Skin of body (tissue), 2 donors: ENCODE measurements around the gene SPATA32. TPM values are rescaled to one million over a fixed set of nuclear protein-coding genes. Genes with fewer than 3 reads are reported as not detected.

Source experiments
- DNase-seq: peaks from one replicate; lab custom pipeline; 2025; lab: John Stamatoyannopoulos, UW
- total RNA-seq: library from RNA; depleted of rRNA; stranded (reverse); fragments of >200 nt; gene quantifications from one replicate; pipeline ENCODE4 v1.2.3, GENCODE V29; 2014

Gene SPATA32
- total RNA-seq, 1 donor from 2014 or later, result not detected

DNA sequence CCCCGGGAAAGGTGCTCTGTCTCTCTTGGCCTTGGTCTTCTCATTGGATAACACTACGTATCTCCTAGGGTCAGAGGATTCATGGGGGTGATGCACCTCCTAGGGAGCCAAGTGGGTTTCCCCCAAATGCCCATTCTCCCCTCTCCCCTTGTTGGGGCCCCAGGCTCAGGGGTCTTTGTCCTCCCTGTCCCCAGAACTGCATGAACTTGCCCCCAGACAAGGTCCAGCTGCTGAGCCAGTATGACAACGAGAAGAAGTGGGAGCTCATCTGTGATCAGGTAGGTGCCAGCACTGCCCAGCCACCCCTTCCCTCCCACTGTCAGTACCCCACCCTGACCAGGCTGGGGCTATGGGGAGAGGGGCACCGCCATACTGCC is 31.5 kb downstream of the SPATA32 start:
- no peak for DNase-seq

DNA sequence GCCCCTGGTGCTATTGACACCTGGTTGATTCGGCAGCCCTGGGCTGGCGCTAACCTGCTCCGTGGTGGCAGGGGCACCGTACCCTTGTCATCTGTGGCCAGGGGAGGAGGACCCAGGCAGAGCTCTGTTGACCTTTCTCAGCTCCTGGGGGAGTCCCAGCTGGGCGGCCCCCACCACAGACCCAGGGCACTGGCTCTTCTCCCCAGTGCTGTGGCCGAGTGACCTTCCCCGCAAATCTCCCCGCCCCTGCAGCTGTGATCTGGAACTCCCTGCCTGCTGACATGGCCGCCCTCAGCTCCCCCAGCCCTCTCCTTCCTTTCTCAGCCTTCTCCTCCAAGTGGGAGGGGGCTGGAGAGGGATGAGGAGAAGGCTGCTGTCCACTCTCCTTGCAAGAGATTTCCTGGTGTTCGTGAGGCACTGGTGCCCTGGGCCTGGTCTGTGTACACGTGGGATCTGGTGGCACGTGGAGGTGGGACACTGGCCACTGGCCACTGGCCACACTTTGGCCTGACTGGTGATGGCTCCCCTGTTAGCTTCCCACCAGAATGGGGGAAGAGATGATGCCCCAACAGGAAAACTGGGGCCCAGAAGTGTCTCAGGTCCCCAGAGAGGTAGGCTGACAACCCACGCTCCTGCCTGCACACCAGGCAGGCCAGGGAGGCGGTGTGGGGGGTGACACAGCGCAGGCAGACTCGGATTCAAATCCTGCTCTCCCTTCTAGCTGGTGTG is 32.0 kb downstream of the SPATA32 start:
- DNase-seq, result no peak

DNA sequence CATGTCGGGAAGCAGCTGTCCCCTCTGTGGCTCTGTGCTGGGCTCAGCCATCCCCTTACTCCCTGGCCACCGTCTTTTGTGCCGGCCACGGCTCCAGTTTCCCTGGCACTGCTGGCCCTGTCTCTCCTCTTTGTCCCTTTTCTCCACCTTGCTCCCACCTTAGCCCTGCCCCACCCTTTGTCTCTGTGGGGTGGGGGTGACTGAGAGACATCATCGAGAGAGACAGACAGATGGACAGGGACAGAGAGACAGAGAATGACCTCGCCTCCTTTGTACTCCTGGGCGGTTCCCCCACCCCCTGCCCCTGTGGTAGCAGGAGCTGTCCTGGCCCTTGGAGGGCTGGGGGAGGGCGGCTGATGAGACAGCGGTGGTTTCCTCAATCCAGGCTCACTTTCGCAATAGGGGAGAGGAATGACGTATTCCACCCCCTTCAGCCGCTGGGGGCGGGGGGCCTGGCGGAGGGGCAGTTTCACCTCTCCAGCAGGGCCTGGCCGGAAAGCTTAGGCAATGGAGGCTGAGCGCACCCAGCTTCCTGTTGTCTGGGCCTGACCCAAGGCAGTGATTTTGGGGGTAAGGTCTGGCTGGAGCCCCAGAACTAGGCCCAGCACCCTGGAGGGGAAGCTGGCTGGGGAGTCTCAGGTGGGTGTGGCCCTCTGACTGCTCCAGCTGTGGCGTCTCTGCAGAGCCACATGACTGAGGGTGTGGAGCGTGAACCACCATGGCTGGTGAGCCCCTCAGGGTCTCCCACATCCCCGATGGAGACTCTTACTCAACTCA is 32.9 kb downstream of the SPATA32 start:
- DNase-seq, result peak; percentile 60

DNA sequence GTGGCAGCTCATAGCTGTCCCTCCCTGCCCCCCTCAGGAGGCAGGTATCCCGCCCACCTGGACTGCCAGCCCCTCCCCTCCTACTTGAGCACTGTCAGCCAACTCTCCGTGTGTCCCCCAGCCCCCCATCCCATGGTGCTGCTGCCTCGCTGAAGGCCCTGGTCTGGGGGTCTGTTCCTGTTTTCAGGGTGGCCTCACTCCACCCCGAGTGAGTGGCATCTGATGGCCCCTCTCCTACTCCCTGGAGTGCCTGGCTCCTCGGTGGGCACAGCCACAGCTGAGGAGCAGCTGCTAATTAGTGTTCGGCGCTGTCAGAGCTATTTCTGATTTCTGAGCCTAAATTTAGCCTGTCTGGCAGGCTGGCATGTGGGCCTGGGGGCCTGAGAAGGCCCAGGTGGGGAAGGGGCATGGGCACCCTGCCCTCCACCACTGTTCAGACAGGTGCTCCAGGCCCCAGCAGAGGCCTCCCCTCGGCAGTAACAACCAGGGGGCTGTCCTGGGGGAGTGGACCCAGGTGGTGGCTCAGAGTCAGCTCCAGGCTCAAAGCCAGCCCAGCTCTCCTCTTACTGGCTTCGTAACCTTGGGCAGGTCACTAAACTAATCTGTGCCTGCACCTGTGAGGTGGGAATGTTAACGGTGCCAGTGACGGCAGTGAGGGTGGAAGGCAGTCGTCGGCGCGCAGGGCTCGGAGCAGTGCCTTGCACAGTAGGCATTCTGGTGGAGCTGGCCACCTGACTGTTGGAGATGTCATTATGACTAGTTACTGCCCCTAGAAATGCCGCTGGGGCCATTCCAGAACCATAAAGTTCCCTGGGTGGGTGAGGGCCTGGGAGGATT is 33.8 kb downstream of the SPATA32 start:
- DNase-seq, result no peak

DNA sequence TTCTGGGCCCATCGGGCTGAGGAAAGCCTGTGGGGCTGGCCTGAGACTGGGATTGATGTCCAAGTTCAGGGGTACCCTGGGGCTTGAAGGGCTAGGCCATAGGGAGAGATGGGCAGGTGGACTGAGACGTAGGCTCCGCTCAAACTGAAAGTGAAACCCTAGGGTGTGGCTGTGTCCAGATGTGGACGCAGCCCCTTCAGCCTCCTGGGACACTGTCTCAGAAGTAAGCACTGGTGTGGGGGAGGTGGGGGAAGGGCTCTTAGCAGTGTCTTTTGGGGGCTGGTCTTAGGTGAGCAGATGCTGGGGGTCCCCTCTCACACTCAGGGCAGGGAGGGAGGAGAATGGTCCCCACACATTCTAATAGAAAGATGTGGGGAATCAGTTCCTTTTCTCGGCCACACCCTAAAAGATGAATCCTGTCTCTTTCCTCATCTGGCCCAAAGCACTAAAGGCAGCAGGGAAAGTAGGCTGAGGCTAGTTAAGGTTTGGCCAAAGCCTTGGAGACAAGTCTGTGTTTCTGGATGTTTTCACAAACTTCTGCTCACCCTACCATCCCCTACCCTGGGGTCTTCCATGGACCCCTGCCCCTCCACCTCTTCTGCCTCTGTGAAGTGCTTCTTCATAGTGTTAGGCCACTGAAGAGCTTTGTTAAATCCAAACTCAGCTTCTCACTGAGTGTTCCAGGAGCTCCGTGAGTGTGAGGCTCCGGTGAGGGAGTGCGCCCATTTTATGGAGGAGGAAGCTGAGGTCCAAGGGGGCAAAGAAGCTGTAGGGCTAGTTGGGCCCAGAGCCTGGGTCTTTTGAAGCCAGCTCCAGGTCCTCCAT is 34.6 kb downstream of the SPATA32 start:
- no peak for DNase-seq

DNA sequence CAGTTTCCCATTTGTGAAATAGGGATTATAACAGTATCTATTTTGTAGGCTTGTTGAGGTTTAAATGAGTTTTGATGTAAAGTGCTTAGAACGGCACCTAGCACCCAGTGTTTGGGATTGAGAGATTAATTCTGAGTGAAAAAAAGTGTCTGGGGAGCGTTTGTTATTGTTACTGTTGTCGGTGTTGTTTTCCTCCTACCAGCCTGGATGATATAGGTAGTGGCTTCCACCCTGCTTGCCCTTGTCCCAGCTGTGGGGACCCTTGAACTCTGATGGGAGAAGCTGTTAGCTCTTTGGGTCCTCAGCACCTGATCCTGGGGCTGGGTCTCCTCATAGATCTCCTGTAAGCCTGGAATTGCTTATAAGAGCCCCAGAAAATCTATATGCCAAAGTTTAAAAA is 35.3 kb downstream of the SPATA32 start:
- no peak for DNase-seq

DNA sequence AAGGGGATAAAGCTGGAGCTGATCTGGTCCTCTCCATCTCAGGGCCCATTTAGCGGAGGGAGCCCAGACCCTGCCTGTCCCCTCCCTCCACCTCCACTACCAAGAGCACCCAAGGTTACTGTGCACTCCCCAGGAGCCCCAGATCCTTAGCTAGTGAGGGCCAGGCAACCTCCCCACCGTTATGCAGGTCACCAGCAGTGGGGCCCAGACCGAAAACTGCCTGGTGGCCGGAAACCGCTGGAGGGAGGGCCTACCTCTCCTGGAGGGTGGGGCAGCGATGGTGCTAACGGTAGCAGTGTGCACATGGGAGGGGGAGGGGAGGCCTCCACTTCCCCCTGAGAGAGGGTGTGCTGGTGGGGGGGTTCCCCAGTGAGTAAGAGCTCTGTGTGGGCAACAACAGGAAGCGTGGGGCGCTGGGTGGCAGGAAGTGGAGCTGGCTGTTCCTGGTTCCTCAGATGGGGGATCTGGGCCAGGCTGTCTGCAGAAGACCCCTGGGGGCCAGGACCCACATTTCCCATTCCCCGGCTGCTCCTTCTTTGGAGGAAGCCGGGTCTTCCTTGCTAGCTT is 35.8 kb downstream of the SPATA32 start:
- no peak for DNase-seq

DNA sequence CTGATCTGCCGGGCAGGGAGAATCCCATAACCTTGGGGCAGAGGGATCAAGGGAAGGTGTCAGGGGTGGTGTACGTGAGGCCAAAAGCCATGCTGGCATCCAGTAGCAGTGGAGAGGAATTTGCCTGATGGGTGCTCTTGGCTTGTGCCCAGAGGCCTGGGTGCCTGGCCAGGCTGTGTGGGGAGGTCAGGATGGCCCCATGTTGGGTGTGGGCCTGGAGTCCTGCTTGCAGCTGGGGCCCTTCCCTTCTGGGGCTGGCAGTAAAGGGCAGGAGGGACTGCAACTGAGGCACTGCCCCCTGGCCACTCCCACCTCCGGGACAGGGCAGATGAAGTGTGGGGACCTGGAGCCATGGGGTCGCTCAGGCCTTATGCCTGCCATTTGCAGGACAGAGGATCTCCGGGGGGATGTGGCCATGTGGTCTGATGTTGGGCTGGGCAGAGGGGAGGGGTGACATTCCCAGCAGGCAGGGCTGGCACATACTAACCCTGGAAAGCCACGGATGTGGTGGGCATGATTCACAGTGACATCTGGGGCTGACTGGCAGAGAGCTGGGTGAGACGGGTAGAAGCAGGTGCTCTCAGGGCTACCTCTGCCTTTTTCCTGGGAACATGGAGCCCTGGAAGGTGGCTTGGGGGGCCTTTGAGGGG is 36.7 kb downstream of the SPATA32 start:
- no peak for DNase-seq

DNA sequence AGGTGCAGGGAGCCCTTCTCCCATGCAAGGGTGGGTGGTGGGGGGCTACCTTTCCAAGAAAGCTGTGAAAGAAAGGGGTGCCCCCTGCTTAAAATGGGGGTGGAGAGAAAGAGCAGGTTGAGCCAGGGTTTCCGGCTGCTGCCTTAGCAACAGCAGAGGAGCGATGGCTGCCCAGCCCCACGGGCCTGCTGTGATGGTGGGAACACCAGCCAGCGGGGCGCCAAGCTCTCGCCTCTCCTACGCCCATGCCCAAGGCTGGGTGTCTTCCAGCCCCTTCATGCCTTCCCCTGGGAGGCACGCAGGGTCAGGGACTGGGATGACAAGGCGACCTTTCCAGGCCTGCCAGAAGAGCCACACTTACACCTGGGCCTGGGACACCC is 37.2 kb downstream of the SPATA32 start:
- DNase-seq, result no peak

DNA sequence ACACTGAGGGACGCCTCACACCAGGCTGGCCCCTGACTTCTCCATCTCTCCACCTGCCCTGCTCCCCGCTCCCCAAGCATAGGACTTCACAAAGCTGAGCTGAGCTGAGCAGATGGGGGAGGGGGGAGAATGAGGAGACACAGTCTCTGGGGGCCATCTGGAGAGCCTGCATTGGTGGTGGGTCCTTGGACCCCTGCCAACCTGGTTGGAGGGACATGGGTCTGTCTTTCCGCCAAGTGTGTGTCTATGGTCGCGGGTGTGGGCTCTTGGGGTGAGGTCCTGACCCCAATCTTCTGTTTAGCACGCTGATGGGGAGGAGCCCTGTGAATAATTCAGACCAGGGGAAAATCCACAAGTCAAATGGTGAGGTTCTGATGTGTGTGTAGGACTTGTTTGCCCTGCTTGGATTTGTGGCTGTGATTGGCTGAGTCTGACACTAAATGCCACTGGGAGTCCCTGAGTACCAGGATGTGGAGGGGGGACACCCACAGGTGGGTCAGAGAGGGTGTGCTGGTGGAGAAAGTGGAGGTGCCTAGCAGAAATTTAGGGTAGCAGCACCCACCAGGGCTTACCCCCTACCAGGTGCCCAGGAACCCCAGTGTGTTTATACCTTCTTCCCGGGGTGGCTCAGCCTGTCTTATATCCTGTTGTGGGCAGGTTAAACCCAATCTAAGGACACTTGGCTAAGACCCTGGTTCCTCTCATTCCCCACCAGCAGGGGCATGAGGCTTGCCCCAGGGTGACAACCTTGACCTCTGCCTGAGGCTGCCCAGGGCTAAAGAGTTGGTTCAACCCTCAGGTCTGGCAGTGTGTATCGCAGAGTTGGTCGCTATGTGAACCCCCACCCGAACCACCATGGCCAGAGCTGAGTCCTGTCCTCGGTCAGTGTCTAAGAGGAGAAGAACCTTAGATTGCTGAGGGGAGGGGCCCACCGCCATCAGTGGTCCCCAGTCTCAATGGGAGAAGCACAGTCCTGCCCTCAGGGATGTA is 38.1 kb downstream of the SPATA32 start:
- no peak for DNase-seq

DNA sequence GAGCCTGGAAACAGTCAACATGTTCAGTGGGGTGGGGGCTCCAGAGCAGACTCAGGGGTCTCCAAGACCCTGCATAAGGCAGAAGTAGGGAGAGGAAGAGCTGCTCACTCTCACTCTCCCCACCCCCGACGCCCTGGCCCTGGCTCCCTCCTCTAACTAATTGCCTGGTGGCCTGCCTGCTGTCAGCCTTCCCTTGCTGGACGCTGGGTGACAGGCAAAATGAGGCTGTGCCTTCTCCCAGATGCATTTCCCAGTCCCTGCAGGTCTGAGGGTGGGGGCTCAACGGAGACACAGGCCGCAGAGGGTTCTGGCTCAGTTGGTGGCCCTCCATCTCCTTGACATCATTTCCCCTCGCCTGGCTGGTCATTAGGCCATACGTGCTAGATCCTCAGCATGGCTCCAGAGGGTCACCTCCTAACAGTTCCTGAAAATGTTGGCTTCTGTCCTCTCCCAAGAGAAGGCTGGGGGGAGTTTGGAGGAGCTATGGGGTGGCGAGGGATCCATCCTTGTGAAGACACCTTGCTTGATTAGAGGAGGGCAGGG is 38.8 kb downstream of the SPATA32 start:
- no peak for DNase-seq

DNA sequence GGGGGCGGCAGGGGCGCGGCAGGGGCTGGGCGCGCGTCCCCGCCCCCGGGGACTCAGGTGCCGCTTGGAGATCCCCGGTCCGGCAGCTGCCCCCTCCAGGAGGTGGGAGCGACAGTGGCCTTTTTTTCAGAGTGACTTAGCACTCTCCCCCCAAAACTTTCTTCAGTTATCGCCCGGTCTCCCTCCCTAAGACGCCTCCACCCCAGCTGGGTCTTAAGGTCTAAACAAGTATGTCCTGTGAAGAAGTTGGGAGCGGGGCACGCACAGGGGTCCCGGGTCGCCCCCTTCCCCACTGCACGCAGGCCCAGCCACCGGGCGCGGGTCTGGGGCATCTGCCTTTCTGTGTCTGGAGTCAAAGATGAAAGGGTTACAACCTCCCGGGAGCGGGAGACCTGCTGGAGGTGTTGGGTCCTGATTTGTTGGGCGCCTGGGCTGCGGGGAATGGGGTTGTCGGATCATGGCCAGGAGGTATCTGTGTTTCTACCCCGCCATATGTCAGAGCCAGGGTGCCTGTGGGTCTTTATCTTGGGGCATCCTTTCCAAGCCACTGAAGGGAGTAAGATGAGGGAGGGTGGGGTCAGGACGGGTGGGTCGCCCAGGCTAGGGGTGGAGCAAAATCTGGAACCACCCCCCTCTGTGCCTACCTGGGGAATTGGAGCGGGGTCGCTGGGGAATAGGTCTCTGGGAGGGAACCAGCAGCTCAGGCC is 39.5 kb downstream of the SPATA32 start:
- DNase-seq, result no peak

DNA sequence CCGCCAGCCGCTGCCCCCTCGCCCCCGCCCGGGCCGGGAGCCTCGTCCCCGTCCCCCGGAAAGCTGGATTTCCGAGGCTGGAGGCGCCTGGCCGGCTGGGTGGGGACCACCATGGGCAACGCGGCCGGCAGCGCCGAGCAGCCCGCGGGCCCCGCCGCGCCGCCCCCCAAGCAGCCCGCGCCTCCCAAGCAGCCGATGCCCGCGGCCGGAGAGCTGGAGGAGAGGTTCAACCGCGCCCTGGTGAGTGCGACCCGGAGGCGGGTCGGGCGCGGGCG is 39.9 kb downstream of the SPATA32 start:
- DNase-seq, result no peak

DNA sequence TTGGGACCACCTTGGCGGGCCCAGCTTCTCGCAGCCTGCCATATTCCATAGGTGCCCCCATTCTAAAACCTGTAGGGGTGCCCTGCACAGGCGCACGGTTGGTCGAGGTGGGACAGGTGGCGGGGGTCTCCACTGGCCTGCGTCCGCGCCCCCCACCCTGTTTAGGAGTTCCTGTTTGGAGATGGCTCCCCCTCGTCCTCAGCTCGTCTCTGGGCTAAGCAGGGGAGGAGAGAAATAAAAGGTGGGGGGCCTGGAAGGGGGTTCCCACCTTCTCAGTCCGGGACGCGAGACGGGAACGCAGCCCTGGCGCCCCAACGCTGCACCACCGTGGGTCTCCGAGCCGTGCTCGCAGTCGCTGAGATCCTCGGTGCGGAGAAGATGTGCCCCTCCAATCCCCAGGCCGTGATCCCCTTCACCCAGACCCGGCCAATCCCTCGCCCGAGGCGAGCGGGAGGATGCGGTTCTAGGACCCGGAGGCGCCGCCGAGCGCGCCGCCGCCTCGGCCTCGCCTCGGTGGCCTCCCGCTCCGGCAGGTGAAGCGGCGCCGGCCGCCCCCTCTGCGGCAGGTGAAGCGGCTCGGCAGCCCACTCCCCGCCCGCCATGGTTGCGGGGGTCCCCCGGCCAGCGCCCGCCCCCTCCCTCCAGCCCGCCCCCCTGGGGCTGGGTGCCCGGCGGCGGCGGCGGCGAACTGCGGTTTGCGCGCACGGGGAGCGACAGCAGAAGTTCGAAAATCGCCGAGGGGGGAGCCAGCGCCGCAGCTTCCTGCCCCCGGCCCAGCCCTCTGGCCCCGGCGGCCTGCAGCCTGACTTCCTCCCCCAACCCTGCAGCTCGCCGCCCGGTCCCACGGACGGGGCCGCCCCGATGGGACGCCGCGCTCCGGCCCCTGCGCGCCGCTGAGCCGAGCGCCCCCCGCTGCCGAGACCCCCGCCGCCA is 40.5 kb downstream of the SPATA32 start, which contains the start of gene FMNL1:
Gene FMNL1 (plus strand): TSS at position 805 of the 933 bp plus-strand sequence. CDS start 240 bp downstream, outside the sequence.
- DNase-seq, result no peak

DNA sequence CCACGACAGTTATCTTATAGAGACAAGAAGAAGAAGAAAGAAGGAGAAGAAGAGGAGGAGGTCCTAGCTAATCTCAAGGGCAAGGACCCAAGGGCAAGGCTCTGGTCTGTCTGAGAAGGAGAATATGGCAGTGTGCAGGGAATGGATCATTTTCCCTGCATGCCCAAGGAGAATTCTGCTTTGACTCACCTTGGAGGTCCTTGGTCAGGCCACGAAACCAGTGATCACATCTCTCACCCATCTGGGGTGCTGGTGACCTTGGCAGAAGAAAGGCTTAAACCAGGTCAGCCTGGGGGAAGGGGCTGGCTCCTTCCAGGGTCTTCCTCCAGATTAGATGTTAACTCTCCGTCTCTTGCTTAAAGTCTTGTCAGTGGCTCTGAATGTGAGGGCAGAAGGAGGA is 41.8 kb downstream of the SPATA32 start:
- no peak for DNase-seq

DNA sequence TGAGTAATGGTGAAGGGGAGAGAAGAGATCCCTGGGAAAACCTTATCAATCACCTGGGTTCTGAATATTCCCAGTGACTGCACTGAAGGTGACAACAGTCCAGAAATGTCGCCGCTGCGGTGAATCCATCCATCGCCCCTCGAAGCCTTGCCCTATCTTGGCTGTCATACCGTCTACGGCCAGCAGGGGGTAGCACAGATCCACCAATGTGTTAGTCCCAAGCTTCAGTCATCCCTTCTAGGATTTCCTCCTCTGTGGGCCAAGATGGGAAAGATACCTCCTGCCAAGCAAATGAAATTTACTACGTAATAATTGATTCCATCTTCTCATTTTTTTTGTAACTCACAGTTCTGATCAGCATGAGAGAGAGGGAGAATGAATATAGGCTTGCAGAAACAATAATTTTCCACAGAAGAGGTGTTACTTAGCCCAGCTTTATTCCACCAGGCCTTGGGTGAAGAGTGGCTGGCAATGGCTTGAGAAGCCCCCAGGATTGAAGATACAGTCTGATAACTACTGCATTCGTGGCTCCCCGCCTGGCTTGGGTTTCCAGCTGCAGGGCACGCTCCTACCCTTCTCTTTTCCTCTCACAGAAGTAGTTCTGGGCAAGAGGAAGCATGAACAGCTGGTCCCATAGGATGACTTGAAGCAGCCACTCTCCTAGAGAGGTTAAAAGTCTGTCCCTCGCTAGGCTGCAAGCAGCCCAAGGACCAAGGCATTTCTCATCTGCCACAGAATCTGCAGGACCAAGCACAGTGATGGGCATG is 42.8 kb downstream of the SPATA32 start:
- peak; percentile 96 for DNase-seq
